Astrocyte (in vitro differentiated cells and primary cell): ENCODE results near the gene DNAH3.

Source experiments
- EZH2 ChIP-seq: IDR thresholded peaks from 2 replicates; pipeline ENCODE4 v1.6.1; 2012; ENCODE audit warnings: mild to moderate bottlenecking, low read length, inconsistent platforms; ENCODE audit not compliant: insufficient read depth
- TF ChIP-seq, protein P1 (sequence below): IDR thresholded peaks from 2 replicates; pipeline ENCODE4 v1.5.1; 2011; ENCODE audit warnings: low read depth, mild to moderate bottlenecking, inconsistent platforms, low read length, moderate library complexity; ENCODE audit not compliant: insufficient read depth

DNA sequence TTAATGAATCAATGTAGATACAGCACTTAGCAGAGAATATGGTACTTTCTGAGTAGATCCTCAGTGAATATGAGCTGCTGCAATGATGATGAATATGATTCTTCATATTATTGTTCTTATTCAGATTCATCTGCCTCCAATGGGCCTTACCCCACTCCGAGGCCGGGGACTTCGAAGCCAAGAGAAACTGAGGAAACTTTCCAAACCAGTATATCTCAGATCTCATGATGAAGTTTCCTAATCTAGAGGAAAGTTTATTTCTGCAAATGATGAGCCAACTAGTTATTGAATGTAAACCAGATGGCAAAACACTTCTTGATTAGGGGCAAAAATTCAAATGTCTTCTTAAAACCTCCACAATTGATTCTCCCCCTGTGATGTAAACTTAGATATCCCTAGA, 226.8 kb downstream of the DNAH3 start:
- TF ChIP-seq, protein P1, sequence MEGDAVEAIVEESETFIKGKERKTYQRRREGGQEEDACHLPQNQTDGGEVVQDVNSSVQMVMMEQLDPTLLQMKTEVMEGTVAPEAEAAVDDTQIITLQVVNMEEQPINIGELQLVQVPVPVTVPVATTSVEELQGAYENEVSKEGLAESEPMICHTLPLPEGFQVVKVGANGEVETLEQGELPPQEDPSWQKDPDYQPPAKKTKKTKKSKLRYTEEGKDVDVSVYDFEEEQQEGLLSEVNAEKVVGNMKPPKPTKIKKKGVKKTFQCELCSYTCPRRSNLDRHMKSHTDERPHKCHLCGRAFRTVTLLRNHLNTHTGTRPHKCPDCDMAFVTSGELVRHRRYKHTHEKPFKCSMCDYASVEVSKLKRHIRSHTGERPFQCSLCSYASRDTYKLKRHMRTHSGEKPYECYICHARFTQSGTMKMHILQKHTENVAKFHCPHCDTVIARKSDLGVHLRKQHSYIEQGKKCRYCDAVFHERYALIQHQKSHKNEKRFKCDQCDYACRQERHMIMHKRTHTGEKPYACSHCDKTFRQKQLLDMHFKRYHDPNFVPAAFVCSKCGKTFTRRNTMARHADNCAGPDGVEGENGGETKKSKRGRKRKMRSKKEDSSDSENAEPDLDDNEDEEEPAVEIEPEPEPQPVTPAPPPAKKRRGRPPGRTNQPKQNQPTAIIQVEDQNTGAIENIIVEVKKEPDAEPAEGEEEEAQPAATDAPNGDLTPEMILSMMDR, result no peak
- TF ChIP-seq EZH2, result no peak
